ENCODE data around the gene AGBL4. TPM values are rescaled to one million over a fixed set of nuclear protein-coding genes. Genes with fewer than 3 reads are reported as not detected.

Gene AGBL4
- total and polyA plus RNA-seq, 9 of the 15 experiments (the other 6 are each of a cell fraction or from before 2014, with no cell fraction given): 0.11 TPM; not detected in 7

DNA sequence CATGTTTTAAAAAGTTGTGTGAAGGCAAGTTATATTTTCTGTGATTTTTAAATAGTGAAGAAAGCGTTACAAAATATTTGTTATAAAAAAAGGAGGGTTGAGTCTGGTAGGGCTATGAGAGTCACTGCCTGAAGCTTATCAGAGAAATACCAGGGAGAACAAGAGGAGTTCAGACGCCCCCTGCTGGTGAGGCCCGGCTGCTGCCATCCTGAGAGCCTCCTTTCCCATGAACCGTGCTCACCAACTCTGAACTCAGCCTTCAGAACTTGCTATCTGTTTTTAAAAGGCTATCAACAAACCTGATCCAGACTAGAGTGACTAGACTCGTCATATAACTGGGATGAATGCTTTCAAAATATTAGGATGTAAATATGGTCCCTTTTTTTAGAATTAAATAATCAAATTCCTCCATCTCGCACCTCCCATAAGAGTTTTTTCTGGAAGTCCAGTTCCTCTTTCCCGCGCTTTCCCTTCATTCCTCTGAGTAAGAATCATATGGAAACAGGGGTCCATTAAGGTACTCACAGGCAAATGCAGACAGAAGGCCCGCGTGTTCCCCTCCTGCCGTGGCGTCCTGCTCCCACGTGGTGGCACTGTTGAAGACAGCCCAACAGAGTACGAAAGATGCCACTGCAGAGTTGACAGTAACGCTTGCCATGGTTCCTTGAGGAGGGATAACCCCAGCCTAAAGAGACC, 1525.5 kb downstream of the AGBL4 start:
- 6% methylated on average over 15 of the region's 15 CpGs for WGBS (ENCODE audit: insufficient coverage, low coverage, missing lambda C conversion rate)
- H3K9me3 ChIP-seq (replicated peaks; ENCODE audit: control insufficient read depth, insufficient read depth, low read depth, low read length): no peaks in the 10 kb centered on the region
- no peaks in the 10 kb centered on the region for H4K20me1 ChIP-seq (replicated peaks; ENCODE audit: control insufficient read depth, insufficient read depth, low read length)
- no peak overlapping the region for H3K27ac ChIP-seq (ENCODE audit: extremely low read depth, low read depth, low read length)
- CTCF ChIA-PET (ENCODE audit: low intra/inter-chr PET ratio): interaction anchor here (0.7 to 2.4 kb wide), 2 partner anchors 295 to 388 kb away, joined by 3 to 11 read pairs; no protein-coding TSS in a partner anchor
- H3K4me3 ChIP-seq: no peak overlapping the region
- H2AFZ ChIP-seq (ENCODE audit: low read depth, low read length): 0 out of 2 replicates have a peak overlapping the region, but pooled peaks have one; percentile 2
- DNase-seq (ENCODE audit: extremely low read depth in 1 of 4, low spot score in 3 of 4) (peak; percentile 76 to 86 (median 83)), ATAC-seq (peak; percentile 98), FAIRE-seq (peak; percentile 81)
- no peaks in the 10 kb centered on the region for H3K9me1 ChIP-seq (ENCODE audit: control insufficient read depth, insufficient read depth, low read length)
- no TSS peak for BruUV-seq (replicated peaks)
- intact Hi-C loops (cut with micrococcal nuclease): loop anchor here (5.0 to 10.0 kb wide), 3 partner anchors 251 to 391 kb away; no protein-coding TSS in a partner anchor
- H3K36me3 ChIP-seq (ENCODE audit: control insufficient read depth, insufficient read depth, low read length): no peaks in the 10 kb centered on the region
- POLR2A ChIA-PET: interaction anchor here (0.6 kb wide), 1 partner anchor 500 kb away, joined by 3 read pairs; no protein-coding TSS in a partner anchor
- no peaks in the 10 kb centered on the region for H3K79me2 ChIP-seq (ENCODE audit: control insufficient read depth, insufficient read depth, low read length)
- H3K4me2 ChIP-seq (ENCODE audit: insufficient read depth, low read length): no peak overlapping the region
- H3K4me1 ChIP-seq (replicated peaks in 1 of 2; ENCODE audit: control insufficient read depth in 2 of 2, insufficient read depth in 2 of 2, low read length in 2 of 2): no peaks in the 10 kb centered on the region
- in situ Hi-C loops (cut with MboI): no loop called here
- H3K9ac ChIP-seq (ENCODE audit: insufficient read depth in 1 of 2, low read depth in 2 of 2, low read length in 2 of 2): no peak overlapping the region
- no peaks in the 10 kb centered on the region for H3K27me3 ChIP-seq (ENCODE audit: control insufficient read depth in 2 of 2, insufficient read depth in 2 of 2, low read length in 2 of 2)
- TF ChIP-seq BCL6 (CRISPR knock-in tag; IDR thresholded peaks at IDR 0.05) (no peak), TEAD4 (IDR thresholded peaks at IDR 0.05; ENCODE audit: low read length) (peak; percentile 54), TEAD4 (CRISPR knock-in tag; IDR thresholded peaks at IDR 0.05; ENCODE audit: borderline replicate concordance) (no peak), NFE2L1 (tag; IDR thresholded peaks at IDR 0.05; ENCODE audit: borderline replicate concordance, low read depth) (no peak), STAG1 (CRISPR knock-in tag; IDR thresholded peaks at IDR 0.05; ENCODE audit: borderline replicate concordance) (no peak), RAD21 (CRISPR knock-in tag; conservative IDR thresholded peaks at IDR 0.05 in 1 of 2, IDR thresholded peaks at IDR 0.05 in 1 of 2) (peak; percentile 46 to 56), PURB (CRISPR knock-in tag; IDR thresholded peaks at IDR 0.05; ENCODE audit: low read depth) (no peak), CBX3 (IDR thresholded peaks at IDR 0.05; ENCODE audit: borderline replicate concordance in 1 of 2, low read length in 2 of 2) (no peak)
- TF ChIP-seq, protein P1, sequence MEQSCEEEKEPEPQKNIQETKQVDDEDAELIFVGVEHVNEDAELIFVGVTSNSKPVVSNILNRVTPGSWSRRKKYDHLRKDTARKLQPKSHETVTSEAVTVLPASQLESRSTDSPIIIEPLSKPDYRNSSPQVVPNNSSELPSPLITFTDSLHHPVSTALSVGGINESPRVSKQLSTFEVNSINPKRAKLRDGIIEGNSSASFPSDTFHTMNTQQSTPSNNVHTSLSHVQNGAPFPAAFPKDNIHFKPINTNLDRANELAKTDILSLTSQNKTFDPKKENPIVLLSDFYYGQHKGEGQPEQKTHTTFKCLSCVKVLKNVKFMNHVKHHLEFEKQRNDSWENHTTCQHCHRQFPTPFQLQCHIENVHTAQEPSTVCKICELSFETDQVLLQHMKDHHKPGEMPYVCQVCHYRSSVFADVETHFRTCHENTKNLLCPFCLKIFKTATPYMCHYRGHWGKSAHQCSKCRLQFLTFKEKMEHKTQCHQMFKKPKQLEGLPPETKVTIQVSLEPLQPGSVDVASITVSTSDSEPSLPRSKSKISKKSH (CRISPR knock-in tag; IDR thresholded peaks at IDR 0.05): no peak
- TF ChIP-seq, protein P2, sequence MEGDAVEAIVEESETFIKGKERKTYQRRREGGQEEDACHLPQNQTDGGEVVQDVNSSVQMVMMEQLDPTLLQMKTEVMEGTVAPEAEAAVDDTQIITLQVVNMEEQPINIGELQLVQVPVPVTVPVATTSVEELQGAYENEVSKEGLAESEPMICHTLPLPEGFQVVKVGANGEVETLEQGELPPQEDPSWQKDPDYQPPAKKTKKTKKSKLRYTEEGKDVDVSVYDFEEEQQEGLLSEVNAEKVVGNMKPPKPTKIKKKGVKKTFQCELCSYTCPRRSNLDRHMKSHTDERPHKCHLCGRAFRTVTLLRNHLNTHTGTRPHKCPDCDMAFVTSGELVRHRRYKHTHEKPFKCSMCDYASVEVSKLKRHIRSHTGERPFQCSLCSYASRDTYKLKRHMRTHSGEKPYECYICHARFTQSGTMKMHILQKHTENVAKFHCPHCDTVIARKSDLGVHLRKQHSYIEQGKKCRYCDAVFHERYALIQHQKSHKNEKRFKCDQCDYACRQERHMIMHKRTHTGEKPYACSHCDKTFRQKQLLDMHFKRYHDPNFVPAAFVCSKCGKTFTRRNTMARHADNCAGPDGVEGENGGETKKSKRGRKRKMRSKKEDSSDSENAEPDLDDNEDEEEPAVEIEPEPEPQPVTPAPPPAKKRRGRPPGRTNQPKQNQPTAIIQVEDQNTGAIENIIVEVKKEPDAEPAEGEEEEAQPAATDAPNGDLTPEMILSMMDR (IDR thresholded peaks at IDR 0.05 in 2 of 3, conservative IDR thresholded peaks at IDR 0.05 in 1 of 3; ENCODE audit: insufficient read depth in 2 of 3, low read depth in 1 of 3, low read length in 3 of 3): peak; percentile 81 to 90 (median 85)
- TF ChIP-seq, protein P3, sequence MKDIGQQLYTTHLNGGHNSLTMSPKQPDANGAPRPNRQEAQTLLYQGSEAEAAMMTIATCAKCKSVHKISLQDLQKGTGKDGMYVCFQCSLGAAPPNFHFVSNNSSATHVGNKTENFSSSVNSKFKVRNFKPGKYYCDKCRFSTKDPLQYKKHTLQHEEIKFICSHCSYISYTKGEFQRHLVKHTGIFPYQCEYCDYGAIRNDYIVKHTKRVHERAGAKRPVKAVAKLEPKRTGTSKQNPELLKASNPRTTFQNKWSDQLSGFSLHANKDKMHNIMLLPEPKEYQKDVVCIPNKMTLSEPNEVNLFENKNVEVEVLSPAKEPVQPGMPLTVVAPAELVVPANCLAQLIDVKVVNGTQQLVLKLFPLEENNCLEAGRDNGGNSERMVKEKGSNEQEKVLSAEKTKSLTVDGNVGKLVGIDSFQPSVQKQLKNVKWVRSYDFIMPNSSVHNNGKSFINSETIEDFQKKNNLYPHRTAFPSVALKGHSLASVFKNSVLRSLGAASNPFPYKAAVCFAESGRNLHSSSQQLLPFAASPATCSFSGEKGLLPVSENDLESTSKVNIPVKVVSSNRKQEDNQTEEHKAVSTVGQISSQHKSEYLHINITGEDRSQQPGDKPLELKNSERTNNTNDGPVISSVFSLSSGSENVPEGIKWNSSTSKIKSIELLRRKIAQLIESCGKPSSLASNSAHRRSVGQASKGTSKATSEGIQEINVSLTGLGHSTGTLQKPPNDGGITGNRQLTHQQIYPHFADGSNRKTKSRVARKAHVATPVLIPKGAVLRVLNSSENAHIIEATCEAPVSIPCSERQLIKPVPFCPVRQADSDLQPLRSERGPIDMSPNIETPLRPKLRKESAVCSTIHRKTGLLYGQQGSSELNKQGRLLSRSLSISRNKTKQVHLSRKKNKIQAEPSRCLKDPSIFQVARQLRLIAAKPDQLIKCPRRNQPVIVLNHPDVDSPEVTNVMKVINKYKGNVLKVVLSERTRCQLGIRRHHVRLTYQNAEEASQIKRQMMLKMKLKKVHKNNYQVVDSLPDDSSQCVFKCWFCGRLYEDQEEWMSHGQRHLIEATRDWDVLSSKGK (CRISPR knock-in tag; IDR thresholded peaks at IDR 0.05): no peak
- TF ChIP-seq, protein P4, sequence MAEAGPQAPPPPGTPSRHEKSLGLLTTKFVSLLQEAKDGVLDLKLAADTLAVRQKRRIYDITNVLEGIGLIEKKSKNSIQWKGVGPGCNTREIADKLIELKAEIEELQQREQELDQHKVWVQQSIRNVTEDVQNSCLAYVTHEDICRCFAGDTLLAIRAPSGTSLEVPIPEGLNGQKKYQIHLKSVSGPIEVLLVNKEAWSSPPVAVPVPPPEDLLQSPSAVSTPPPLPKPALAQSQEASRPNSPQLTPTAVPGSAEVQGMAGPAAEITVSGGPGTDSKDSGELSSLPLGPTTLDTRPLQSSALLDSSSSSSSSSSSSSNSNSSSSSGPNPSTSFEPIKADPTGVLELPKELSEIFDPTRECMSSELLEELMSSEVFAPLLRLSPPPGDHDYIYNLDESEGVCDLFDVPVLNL (CRISPR knock-in tag; IDR thresholded peaks at IDR 0.05; ENCODE audit: low read depth): no peak
